Stimulated activated CD4-positive, alpha-beta T cell treated with anti-CD3 and anti-CD28 coated beads, Interleukin-4, amount 100 ng/mL, for 4 hours (primary cell): Measurements from ENCODE around the gene RAB21.
"Not testable (repeated sequence)": the region's sequence is repeated elsewhere in the genome, so short reads cannot be mapped to it uniquely, and the experiment has no call there.

Experiments
- DNase-seq, 2 experiments: peaks; one replicate each; pipeline ENCODE4 v3.0.0-alpha.2; 2020

RAB21 gene

DNA sequence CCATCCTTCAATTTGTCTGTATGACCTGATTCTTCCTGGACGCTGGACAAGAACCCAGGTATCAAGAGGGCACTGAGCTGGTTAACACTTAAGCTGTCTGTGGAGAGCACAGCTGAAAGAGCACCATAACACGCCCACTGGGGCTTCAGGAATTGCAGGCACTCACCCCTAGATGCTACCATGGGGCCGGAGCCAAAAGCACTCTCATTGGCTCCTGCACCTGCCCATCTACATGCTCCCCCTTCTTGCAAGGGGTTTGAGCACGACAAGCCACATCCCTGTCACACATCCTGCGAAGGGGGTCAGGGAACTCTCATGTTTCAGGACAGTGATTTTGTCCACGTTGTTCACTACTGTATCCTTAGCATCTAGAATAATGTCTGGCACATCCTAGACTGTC is 49.8 kb downstream of the RAB21 start:
- no peak for DNase-seq

DNA sequence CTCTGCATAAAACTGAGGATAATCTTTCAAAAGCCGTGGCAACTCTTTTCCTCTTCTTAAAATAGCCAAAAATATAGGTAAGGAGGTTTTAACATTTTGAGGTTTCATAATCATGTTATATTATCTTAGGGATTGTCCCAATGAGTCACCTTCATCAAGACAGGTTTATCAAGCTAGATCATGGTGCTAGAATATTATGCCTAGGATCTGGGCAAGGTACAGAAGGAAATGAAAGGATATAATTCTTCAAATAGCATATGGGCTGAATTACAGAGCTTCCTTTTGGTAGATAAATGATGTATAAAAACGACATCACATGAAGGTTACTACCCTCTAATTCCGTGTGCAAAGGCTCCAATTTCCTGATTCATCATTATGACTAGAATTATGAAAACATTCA is 56.3 kb downstream of the RAB21 start:
- DNase-seq: no peak

DNA sequence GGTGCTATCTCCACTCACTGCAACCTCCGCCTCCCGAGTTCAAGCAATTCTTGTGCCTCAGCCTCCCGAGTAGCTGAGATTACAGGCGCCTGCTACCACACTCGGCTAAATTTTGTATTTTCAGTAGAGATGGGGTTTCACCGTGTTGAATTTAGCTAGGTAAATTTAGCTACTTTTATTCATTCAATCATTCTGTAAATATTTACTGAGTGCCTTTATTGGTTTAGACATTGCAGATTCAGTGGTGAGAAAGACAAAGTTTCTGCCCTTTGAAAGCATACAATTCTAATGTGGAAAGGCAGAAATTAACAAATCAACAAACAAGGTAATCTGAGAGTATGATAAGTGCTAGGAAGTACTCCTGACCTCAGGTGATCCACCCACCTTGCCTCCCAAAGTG is 60.6 kb downstream of the RAB21 start:
- not testable (repeated sequence) for DNase-seq

DNA sequence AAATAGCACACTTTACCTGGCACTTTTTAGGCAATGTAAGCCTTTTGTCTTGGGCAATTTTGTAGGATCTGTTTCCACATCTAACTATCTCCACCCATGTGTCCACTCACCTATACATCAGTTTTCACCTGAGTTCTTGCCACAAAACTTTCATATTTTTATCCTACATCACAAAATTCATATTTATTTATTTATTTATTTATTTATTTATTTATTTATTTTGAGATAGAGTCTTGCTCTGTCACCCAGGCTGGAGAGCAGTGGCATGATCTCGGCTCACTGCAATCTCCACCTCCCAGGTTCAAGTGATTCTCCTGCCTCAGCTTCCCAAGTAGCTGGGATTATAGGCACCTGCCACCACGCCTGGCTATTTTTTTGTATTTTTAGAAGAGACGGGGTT is 67.4 kb downstream of the RAB21 start:
- DNase-seq: not testable (repeated sequence)

DNA sequence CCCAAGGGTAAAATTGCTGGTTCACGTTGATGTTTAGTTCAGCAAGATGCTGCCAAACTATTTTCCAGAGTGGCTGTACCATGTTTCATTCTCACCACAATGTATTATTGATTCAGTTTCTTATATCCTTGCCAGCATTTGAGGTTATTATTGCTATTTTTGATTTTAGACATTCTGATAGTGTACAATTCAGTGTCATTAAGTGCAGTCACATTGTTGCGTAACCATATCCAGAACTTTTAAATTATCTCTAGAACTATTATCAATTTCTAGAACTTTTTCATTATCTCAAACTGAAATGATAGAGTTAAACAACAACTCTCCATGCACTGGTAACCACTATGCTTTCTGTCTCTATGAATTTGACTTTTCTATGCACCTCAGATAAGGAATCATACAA is 74.2 kb downstream of the RAB21 start:
- no peak for DNase-seq

DNA sequence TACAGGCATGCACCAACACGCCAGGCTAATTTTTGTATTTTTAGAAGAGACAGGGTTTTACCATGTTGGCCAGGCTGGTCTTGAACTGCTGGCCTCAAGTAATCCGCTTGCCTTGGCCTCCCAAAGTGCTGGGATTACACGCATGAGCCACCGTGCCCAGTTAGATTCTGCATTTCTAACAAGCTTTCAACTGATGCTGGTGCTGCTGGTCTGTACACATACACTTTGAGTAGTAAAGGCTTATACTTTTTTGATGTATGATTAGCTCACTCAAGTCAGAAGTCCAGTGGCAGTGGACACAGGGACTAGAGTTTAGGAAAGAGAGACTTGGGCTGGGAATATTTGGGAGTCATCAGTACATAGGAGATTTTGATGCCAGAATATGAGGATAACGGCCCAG is 82.7 kb downstream of the RAB21 start:
- no peak for DNase-seq

DNA sequence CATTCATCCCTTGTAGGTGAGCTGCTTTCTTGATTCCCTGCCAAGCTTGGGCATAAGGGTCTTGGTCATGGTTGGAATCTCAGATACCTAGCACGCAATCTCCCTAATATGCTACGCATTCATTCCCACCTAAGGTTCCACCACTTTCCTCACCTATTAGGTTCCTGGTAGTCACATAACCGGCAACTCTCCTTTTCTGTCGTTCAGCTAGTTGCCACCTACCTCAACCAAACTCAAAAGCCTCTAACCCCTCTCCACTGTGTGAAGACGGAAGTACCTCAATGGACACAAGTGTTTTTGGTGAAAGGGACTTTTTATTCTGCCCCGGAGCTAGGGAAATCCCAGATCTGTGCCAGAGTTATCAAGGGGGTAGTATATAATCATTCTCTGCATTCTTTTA is 83.6 kb downstream of the RAB21 start:
- DNase-seq: no peak

DNA sequence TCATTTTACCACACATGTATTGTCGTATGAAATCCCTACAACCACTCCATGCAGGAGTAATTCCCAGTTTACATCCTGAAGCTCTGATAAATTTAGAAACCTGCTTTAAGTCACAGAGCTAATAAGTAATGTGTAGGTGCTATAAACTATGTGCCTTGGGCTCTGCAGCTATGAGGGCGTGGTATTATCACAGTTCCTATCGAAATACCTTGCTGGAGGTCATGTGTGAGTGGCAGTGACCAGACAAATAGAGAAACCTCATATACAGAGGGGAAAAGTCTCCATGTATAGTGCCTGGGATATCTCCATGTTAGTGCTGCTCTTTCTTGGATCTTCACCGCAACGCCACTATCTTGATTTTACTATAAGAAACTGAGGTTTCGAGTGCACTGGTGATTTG is 84.0 kb downstream of the RAB21 start:
- DNase-seq: no peak

DNA sequence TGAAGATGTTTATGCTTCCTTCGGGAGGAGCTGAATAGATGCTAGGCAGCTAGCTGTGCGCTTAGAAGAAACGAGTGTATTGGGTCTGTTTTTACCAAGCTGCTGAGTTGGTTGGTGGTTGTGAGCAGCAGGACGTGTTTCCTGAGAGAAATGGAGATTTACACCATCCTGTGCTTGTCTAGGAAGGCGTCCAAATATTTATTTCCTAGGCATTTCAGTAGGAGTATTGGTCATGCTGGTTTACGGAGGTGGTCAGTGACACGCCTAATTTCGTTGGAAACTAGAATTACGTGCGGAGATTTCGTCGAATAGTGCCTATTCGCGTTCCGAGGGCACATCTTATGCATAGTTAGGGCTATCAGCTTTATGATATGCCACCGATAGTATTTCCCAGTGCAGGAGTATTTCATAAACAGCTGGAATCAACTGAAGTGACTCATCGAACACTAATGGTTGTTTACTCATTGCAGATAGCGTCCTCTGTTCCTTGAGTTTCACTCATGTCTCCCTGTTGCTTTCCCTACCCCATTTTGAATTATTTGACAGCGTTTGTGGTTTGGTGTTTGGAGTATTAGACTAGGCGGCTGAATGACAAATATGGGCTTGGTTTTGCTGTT is 85.7 kb downstream of the RAB21 start:
- DNase-seq: no peak

DNA sequence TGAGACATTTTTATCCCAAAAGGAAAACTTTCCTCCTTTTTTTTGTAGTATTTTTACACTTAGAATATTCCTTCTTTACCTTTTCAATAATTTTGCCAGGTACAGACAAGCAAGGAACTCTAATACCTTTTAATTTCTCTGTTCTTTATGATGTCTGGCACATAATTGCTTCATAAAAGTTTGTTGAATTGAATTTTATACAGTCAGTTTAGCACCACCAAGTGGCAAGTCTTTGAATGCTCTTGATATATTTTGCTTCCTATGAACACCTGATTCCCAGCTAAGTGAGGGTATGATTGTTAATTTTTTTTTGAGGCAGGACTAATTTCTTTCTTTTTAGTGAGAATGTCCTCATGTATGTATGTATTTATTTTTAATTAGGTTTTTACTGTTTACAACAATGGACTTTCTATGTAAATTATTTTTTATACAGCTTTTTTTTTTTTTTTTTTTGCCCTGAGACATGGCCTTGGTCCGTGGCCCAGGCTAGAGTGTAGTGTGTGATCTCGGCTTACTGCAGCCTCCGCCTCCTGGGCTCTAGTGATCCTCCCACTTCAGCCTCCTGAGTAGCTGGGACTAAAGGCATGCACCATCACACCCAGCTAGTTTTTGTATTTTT is 91.8 kb downstream of the RAB21 start:
- no peak for DNase-seq

DNA sequence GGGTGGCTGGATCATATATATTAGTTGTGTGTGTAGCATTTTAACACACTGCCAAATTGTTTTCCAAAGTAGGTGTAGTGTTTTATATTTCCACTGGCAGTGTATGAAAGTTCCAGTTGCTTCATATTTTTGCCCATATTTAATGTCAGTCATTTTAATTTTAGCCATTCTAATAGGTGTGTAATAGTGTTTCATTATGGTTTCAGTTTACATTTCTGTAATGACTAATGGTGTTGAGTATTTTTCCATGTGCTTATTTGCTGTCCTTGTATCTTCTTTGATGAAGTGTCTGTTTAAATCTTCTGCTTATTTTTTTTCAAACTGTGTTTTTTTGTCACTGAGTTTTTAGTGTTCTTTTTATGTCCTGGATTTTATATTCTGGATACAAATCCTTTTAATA is 93.5 kb downstream of the RAB21 start:
- DNase-seq: no peak

DNA sequence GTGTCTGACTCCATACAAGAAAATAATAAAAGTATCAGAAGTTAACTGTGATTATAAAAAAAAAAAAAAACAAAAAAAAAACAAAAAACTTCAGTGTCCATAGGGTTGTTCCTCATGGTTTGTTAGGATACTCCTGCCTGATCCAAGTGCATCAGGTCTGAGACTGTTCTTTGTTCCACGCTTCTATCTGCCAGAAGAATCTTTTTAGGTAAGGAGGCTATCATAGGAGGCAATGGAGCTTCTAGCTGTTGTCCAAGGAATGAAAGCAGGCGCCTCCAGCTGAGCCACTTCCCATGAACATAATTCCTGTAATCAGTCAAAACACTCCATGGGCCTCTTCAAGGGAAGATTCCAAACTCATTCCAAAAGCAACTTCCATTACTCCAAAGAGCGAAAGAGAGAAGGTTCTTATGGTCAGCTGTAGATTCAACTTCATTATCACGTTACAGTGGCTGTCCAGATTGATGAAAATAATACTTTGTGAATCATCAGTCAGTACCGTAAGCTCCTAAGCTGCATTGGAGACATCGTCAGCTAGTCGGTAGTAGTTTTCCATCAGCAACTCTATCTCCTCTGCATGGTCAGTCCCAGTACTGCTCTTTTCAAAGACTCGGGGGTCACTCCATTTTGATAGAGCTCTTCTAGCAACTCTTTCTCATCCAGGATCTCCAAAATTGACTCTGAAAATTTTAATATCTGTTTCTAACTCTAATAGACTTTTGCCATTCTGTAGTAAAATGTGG is 94.6 kb downstream of the RAB21 start:
- DNase-seq: no peak
